ENCODE data around the gene CHD5. TPM values are rescaled to one million over a fixed set of nuclear protein-coding genes. Genes with fewer than 3 reads are reported as not detected.

Gene CHD5
- total and polyA plus RNA-seq, 2 of the 13 experiments (the other 11 are each of a cell fraction or from before 2014, with no cell fraction given): 0.02 to 0.21 TPM

DNA sequence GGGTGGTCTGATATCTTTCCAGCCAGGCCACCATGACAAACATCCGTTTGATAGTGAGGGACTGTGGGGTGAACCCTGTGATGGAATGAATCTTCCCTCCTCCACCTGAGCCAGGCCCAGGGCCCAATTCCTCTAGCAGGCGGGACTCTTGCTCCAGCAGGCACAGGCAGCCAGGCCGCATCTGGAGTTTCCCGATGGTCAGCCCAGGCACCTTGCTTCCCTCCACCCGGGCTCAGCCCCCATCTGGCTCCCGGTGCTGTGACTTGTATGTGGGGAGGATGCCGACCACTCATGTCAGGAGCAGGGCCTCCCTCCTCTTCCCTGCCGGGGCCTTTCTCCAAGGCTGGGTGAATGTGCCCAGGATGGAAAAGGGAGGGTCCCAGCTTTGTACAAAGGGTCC lies 113.4 kb downstream of the CHD5 start:
- Histone ChIP-seq H3K4me1 (ENCODE audit: insufficient read depth, low read length) (no peaks in the 10 kb centered on the region), H2AFZ (ENCODE audit: low read length) (no peak overlapping the region), H4K20me1 (ENCODE audit: insufficient read depth, low read length) (no peaks in the 10 kb centered on the region), H3K27me3 (ENCODE audit: control insufficient read depth in 1 of 2, insufficient read depth in 2 of 2, low read length in 2 of 2) (peaks cover 0 to 1% of the 10 kb centered on the region in 2 experiments; a peak in 2 of 5 replicates), H3K9me3 (ENCODE audit: low read length) (no peaks in the 10 kb centered on the region), H3K36me3 (replicated peaks in 1 of 2; ENCODE audit: control insufficient read depth in 1 of 2, insufficient read depth in 2 of 2, low read length in 2 of 2) (no peaks in the 10 kb centered on the region), H3K27ac (ENCODE audit: extremely low read length, insufficient read depth, low read length) (no peak overlapping the region), H3K79me2 (ENCODE audit: insufficient read depth, low read length) (no peaks in the 10 kb centered on the region), H3K4me2 (ENCODE audit: low read depth, low read length) (no peak overlapping the region), H3K9ac (ENCODE audit: insufficient read depth, low read depth, low read length) (no peak overlapping the region), H3K4me3 (replicated peaks in 1 of 3; ENCODE audit: insufficient read depth in 1 of 3, low read depth in 2 of 3, low read length in 3 of 3) (no peak overlapping the region)
- in situ Hi-C loops (cut with HindIII; ENCODE audit: extremely low pct_ligation_motif_present, low pct_unique_long_range_greater_than_20kb): no loop called here
- BruUV-seq (replicated peaks): no TSS peak
- TF ChIP-seq TOPORS (CRISPR knock-in tag; IDR thresholded peaks at IDR 0.05) (no peak), ZBTB1 (CRISPR knock-in tag; IDR thresholded peaks at IDR 0.05; ENCODE audit: borderline replicate concordance) (no peak), ZSCAN9 (CRISPR knock-in tag; IDR thresholded peaks at IDR 0.05; ENCODE audit: borderline replicate concordance) (no peak), SRF (IDR thresholded peaks at IDR 0.05; ENCODE audit: low read depth, low read length) (no peak), KLF16 (CRISPR knock-in tag; IDR thresholded peaks at IDR 0.05) (no peak), ZNF350 (CRISPR knock-in tag; IDR thresholded peaks at IDR 0.05; ENCODE audit: borderline replicate concordance, low read depth) (no peak), ZNF562 (CRISPR knock-in tag; IDR thresholded peaks at IDR 0.05; ENCODE audit: borderline replicate concordance) (no peak), HOXA7 (CRISPR knock-in tag; IDR thresholded peaks at IDR 0.05) (no peak), ZBTB38 (CRISPR knock-in tag; IDR thresholded peaks at IDR 0.05) (no peak), ZEB1 (IDR thresholded peaks at IDR 0.05; ENCODE audit: insufficient replicate concordance, low read depth) (no peak), RBAK (CRISPR knock-in tag; IDR thresholded peaks at IDR 0.05) (no peak)
- TF ChIP-seq, protein P1, sequence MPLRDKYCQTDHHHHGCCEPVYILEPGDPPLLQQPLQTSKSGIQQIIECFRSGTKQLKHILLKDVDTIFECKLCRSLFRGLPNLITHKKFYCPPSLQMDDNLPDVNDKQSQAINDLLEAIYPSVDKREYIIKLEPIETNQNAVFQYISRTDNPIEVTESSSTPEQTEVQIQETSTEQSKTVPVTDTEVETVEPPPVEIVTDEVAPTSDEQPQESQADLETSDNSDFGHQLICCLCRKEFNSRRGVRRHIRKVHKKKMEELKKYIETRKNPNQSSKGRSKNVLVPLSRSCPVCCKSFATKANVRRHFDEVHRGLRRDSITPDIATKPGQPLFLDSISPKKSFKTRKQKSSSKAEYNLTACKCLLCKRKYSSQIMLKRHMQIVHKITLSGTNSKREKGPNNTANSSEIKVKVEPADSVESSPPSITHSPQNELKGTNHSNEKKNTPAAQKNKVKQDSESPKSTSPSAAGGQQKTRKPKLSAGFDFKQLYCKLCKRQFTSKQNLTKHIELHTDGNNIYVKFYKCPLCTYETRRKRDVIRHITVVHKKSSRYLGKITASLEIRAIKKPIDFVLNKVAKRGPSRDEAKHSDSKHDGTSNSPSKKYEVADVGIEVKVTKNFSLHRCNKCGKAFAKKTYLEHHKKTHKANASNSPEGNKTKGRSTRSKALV (CRISPR knock-in tag; IDR thresholded peaks at IDR 0.05): no peak
- WGBS (ENCODE audit: low lambda C conversion rate): 65% methylated on average over 3 of the region's 8 CpGs
- FAIRE-seq (no peak), DNase-seq (ENCODE audit: low spot score) (no peak), ATAC-seq (no peak)
- intact Hi-C loops (cut with micrococcal nuclease; ENCODE audit: unreplicated experiment): no loop called here
- ChIA-PET CTCF (ENCODE audit: low intra/inter-chr PET ratio, low total read pairs) (no interaction called here), POLR2A (no interaction called here)

All from HepG2 (cell line).